CD4-positive, alpha-beta T cell treated with Interleukin-6 for 4 hours (primary cell): ENCODE measurements around the gene TBX21.

Experiments used
- DNase-seq: peaks from one replicate; pipeline ENCODE4 v3.0.0-alpha.2; 2020; ENCODE audit warnings: mixed read lengths

TBX21 gene

GRCh38 chr17:47697906-47698711 is 34.9 kb upstream of the TBX21 start:
- no peak for DNase-seq

DNA sequence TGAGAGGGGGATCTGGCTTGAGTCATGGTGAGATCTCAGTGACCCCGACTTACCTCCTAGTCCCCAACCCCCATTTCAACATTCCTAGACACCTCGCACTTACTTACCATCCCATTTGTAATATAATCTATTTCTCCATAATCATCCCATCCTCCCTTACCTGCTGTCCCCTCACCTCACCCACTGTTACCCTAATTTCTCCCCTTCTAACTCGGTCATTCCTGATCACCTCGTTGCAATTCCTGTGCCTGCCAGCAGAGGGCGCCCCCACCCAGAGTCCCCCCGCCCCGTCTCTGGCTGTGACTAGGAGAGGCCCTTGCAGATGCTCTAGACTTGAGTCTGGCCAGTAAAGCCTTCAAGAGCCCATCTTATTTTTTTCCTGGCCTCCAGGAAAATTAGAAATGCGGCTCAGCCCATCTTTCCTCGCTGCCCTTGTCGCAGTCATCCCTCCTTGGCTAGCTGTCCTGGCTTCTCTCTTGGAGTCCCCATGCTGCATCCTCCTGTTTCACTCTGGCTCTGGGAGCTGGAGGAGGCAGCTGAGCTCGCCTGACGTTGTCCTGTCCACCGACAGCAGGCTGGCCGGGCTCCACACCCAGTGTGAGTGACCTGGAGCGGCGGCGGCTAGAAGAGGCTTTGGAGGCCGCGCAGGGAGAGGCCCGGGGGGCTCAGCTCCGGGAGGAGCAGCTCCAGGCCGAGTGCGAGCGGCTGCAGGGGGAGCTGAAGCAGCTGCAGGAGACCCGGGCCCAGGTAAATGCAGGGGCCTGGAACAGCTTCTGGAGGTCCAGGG is 34.1 kb upstream of the TBX21 start:
- DNase-seq: peak; percentile 80

GRCh38 chr17:47699536-47699840 is 33.5 kb upstream of the TBX21 start:
- DNase-seq: no peak

GRCh38 chr17:47700471-47701449 is 32.3 kb upstream of the TBX21 start:
- DNase-seq: no peak

- no peak for DNase-seq
Observed at GRCh38 chr17:47701608-47702007, 31.4 kb upstream of the TBX21 start.

GRCh38 chr17:47702391-47702995 is 30.5 kb upstream of the TBX21 start:
- no peak for DNase-seq

GRCh38 chr17:47703191-47703591 is 29.8 kb upstream of the TBX21 start:
- peak; percentile 45 for DNase-seq

DNA sequence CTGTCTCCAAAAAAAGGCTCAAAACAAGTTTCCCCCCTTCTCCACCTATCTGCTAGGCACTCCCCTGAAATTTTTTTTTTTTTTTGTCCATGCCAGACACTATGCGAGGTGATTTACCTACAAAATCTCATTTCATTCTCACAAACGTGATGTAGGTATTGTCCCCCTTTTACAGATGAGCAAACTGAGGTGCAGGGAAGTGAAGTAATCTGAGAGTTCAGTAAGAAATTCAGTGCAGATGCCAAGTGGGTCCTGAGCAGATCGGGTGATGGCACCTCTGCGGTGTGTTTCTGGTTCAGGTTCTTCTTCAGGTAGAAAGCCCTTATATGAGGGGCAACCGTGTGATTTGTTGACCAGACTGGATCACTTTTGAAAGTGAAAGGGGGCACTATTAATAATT is 29.4 kb upstream of the TBX21 start:
- no peak for DNase-seq

- DNase-seq: peak; percentile 28
Observed at GRCh38 chr17:47704116-47704515, 28.9 kb upstream of the TBX21 start.

GRCh38 chr17:47704736-47705135 is 28.3 kb upstream of the TBX21 start:
- no peak for DNase-seq

DNA sequence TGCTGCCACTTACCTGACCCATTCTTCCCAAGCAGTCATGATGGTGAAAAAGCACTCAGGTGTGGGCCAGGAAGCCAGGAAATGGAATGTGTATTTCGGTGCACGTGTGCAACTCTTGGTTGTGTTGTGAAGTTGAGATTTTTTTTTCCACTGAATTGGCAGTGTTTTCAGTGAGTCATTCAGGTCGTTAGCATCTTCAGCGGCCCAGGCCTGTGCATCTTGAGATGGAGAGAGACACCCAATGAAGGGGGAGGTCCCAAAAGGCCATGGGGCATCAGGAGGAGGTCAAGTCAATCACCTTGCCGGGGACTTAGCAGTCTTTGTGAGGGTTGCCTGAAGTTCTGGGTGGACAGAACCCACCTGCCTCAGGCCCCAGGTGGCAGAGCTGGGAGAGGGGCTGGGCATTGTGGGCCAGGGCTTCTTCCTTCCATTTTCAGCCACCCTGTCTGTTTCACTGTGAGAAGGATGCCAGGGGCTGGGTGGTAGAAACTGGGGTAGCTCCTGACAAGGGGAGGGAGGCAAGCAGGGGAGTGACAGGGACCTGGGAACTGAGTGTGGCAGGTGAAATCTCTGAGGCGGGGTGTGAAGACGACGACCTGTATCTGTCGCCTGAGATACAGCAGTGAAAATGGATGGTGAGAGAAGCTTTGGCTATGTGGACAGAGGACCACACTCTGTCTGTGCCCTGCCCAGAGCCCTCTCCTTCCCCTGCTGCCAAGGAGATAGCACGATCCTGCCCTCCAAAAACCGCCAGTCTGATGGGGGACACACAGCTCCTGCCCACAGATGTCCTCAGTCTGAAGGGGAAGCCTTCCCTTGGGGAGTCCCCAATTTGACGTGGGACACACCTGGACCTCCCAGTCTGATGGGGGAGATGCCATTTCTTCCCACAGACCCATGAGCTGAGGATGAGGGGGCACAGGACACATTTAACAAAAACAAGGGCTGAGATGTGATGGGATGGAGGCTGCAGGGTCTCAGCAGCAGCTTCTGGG is 27.2 kb upstream of the TBX21 start:
- DNase-seq: peak; percentile 52

DNA sequence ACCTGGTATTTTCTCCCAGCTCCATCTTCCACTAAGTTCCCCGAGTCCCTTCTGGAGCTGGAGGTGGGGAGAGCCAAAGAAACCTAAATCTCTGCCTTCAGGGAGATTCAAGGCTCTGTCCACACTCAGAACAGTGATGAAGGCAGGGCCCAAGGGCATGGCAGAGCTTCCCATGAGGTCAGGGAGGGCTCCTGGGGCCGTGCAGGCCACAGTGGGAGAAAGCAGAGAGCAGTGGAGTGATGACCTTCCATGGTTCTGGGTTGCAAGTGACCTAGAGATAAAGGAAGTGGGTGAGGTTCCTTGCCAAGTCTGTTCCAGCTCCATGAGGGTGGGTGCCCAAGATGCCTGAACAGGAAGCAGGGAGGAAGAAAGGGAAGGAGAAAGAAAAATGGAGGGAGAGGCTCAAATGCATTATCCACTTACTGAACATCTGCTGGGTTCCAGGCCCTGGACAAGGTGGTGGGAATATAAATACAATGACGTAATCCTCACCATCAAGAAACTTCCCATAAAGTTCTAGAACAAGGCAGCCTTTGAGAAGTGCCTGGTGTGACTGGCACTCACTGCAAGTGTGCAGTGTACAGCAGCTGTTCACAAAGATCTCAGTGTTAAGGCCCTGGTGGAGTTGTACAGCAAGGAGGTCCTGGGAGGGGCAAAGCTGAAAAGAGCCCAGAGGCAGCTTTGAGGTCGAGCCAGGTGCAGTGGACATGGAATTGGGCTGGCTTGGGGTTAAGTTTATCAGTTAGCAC is 25.8 kb upstream of the TBX21 start:
- no peak for DNase-seq

GRCh38 chr17:47707884-47708283 is 25.2 kb upstream of the TBX21 start:
- DNase-seq: no peak

DNA sequence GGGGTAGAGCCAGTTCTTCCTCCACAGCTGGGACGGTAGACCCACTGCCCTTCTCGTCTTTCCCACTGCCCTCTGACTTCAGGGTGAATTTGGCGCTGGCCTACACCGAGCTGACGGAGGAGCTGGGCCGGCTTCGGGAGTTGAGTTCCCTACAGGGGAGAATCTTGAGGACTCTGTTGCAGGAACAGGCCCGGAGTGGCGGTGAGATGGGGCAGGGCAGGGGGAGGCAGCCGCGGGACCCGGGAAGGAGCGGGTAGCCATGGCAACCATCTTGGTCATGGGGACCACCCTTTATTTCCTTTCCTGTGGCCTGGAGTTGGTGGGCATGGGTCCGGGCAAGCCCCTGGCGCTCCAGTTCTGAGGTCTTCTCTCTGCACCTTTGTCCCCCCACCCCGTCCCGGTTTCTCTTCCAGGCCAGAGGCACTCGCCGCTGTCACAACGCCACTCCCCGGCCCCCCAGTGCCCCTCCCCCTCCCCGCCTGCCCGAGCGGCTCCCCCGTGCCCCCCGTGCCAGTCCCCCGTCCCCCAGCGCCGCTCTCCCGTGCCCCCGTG is 24.6 kb upstream of the TBX21 start:
- no peak for DNase-seq

- DNase-seq: no peak
Observed at GRCh38 chr17:47708864-47709541, 24.0 kb upstream of the TBX21 start.

DNA sequence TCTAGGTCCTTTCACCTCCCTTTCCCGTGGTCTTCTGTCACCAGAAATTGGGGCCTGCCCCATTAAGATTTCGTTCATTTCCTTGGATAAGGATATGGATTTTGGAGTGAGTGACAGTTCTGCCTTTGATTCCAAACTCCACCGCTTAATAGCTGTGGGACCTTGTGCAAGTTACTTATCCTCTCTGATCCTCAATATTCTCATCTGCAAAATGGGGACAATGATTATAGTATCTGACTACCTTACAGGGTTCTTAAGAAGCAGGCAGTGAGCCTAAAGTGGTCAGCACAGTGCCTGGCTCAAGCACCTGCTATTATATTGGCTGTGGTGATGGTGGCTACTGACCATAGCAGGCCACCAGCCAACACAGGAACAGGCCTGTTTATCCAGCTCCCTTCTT is 23.4 kb upstream of the TBX21 start:
- DNase-seq: no peak

DNA sequence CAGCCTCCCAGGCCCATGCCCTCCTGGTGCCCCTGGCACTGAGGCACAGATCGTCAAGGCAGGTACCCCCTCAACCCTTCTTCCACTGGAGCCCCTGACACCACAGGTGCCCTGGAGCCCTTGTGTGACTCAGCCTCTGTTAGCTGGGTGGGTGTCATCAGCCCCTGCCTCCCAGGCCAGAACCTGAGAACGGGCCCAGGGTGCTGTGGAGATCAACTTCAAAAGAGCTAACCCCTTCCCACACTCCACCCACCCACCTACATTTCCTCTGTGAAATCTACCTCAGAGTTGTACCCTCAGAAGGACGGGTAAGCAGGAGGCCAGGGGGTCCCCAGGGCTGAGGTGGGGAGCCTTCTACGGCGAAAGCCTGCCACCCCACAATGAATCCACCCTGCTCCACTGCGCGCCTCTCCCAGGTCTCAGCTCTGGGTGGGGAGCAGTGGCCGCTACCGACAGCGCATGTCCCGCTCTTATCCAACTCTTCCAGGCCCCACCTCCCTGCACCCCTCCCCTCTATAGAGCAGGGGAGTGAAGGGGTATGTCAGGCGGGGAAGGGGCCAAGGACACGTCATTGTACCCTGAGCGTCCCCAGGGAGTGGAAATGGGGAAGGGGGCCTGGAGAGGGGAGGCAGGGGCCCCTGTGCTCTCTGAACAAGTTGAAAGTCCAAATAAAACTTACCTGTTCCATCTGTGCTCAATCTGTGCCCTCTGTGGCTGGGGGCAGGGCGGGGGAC is 21.5 kb upstream of the TBX21 start:
- no peak for DNase-seq

DNA sequence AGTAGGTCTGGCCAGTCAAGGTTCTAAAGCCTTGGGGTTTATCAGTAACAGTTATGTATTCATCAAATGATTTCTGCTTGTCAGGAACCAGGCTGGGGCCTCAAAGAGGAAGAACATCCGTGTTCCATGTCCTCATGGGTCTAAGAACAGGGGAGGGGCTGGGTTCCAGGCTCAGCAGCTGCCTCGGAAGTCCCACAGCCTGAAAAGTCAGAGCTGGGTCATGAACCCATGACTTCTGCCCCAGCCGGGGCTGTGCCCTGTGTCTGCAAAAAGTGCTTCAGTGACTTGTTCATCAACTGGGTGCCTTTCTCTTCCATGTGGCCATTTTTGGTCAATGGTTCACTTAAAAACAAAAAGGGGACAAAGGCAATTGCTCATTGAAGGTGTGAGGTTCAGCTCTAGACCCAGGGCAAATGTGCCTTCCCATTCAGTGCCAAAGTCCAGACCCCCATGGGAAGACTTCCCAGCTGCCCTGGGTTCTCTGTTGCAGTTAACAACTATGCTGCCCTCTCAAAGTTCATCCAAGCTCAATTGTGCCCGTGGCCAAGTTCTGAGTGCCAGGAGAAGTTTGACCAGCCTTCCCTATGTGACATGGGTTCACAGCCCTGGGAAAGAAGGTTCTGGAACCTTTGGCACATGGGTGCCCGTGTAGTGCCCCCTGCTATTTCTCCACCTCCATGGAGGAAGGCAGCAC is 20.6 kb upstream of the TBX21 start:
- DNase-seq: no peak
